Fibroblast of lung (primary cell): Measurements from ENCODE around the gene KLK4. TPM values are rescaled to one million over a fixed set of nuclear protein-coding genes. Genes with fewer than 3 reads are reported as not detected.

Experiments used
- DNase-seq, 2 donors: peaks; one replicate each; pipeline versions ENCODE4 v3.0.0 to v3.0.0-alpha.2; 2010; ENCODE audit warnings: low read depth in 2 of 2
- H2AFZ ChIP-seq: 2 replicates; pipeline ENCODE4 v1.5.1; 2012; ENCODE audit warnings: low read length, control low read depth, inconsistent platforms
- H3K27ac ChIP-seq: 2 replicates; pipeline ENCODE4 v1.5.1; 2011; ENCODE audit warnings: low read length, control low read depth; ENCODE audit not compliant: insufficient read depth
- H3K27me3 ChIP-seq: 2 replicates; pipeline ENCODE4 v1.5.1; 2011; ENCODE audit warnings: mild to moderate bottlenecking, low read length; ENCODE audit not compliant: control insufficient read depth, insufficient read depth
- H3K36me3 ChIP-seq: 2 replicates; pipeline ENCODE4 v1.5.1; 2011; ENCODE audit warnings: low read length; ENCODE audit not compliant: control insufficient read depth, insufficient read depth
- H3K4me1 ChIP-seq: 2 replicates; pipeline ENCODE4 v1.5.1; 2011; ENCODE audit warnings: low read length; ENCODE audit not compliant: control insufficient read depth, insufficient read depth; ENCODE audit errors: extremely low read depth
- H3K4me2 ChIP-seq: 2 replicates; pipeline ENCODE4 v1.5.1; 2011; ENCODE audit warnings: low read length, control low read depth; ENCODE audit not compliant: insufficient read depth; ENCODE audit errors: extremely low read depth
- H3K4me3 ChIP-seq, 4 experiments: fragments of 200-600 bp in 1 of 4; sonication (generic) in 1 of 4; replicated peaks in 1 of 4; 2 replicates each; pipeline ENCODE4 v1.5.1; 2011 to 2016; ENCODE audit warnings: low read length in 4 of 4, low read depth in 3 of 4, mild to moderate bottlenecking in 3 of 4, control low read depth in 2 of 4, inconsistent platforms in 1 of 4, mixed read lengths in 1 of 4; ENCODE audit not compliant: insufficient read depth in 1 of 4; ENCODE audit errors: control extremely low read depth in 1 of 4
- H3K79me2 ChIP-seq: 2 replicates; pipeline ENCODE4 v1.5.1; 2012; ENCODE audit warnings: mild to moderate bottlenecking, low read length, inconsistent platforms; ENCODE audit not compliant: control insufficient read depth, insufficient read depth
- H3K9ac ChIP-seq: 2 replicates; pipeline ENCODE4 v1.5.1; 2011; ENCODE audit warnings: mild to moderate bottlenecking, low read length, control low read depth; ENCODE audit not compliant: insufficient read depth
- H3K9me3 ChIP-seq: 2 replicates; pipeline ENCODE4 v1.5.1; 2012; ENCODE audit warnings: low read depth, low read length; ENCODE audit not compliant: control insufficient read depth, insufficient read depth
- H4K20me1 ChIP-seq: 2 replicates; pipeline ENCODE4 v1.5.1; 2011; ENCODE audit warnings: low read length; ENCODE audit not compliant: control insufficient read depth, insufficient read depth; ENCODE audit errors: extremely low read depth
- EZH2 ChIP-seq: IDR thresholded peaks from 2 replicates; pipeline ENCODE4 v1.5.1; 2012; ENCODE audit warnings: low read length, control low read depth, mild to moderate bottlenecking; ENCODE audit errors: missing control alignments
- polyA plus RNA-seq, 2 donors: library from polyadenylated mRNA; depleted of rRNA in 1 of 2; stranded (reverse) in 1 of 2; unstranded in 1 of 2; fragments of >200 nt; gene quantifications; 2 replicates each; pipeline ENCODE4 v1.2.1, GENCODE V29; 2011 to 2012; ENCODE audit warnings: missing spikeins in 1 of 2
- total RNA-seq: library from RNA; depleted of rRNA; stranded (reverse); fragments of >200 nt; gene quantifications from 2 replicates; pipeline ENCODE4 v1.2.1, GENCODE V29; 2014
- TF ChIP-seq, protein P1 (sequence below), 2 donors: IDR thresholded peaks in 1 of 2; conservative IDR thresholded peaks in 1 of 2; 1 replicate in 1 of 2; 2 replicates in 1 of 2; pipeline ENCODE4 v1.5.1; 2011 to 2012; ENCODE audit warnings: low read length in 2 of 2, control low read depth in 1 of 2, inconsistent platforms in 1 of 2, low read depth in 1 of 2, mild to moderate bottlenecking in 1 of 2

Gene KLK4
- total and polyA plus RNA-seq, 2 donors (not counting 1 experiment from before 2014, with no cell fraction given): not detected

DNA sequence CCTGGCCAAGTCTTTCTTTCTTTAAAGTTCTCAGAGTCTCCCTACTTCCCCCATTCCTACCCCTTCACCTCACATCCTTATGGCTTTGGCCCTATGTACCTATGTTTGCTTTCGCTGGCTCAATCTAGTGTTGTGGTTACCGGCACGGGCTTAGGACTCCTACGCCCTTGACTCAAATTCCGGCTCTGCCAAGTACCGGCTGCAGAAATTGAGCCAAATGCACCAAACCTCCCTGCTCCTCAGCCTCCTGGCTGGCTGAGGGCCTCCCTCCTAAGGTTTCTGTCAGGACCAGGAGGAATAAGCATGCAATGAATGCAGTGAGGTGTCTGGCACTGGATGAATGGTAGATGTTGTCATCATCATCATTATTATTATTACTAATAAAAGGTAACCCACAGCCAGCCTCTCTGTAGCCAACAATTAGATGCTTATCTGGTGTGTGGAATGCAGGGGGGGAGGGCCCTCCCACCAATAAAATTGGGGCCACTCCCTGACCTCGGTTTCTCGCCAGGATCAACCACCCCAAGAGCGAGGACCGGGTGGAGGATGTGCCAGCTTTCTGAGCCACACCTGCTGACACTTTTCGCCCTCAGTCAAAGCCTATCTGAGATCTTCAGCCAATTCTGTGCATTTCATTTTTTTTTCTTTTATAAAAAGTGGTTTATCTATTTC lies 21.0 kb upstream of the KLK4 start:
- Histone ChIP-seq H3K79me2 (no peaks in the 10 kb centered on the region), H3K9me3 (no peaks in the 10 kb centered on the region)

DNA sequence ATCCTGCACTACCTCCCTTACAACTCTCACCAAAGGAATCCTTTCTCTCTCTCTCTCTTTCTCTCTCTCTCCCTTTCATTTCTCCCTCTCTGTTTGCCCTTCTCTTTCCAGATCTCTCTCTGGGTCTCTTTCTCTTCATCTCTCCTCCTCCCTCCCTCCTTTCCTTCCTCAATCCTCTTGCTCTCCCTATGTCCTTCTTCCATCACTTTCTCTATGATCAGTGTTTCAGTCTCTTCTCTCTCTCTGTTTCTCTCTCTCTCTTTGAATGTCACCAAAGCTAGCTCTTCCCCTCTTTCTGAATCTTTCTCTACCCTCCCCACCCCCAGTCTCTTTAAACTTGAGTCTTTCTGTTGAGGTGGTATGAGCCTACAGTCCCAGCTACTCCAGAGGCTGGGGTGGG lies 19.8 kb upstream of the KLK4 start:
- H4K20me1 ChIP-seq: no peaks in the 10 kb centered on the region
- no peaks in the 10 kb centered on the region for H3K36me3 ChIP-seq
- no peaks in the 10 kb centered on the region for H3K79me2 ChIP-seq
- no peak overlapping the region for H3K4me2 ChIP-seq
- H3K9ac ChIP-seq: no peak overlapping the region
- no peak overlapping the region for H2AFZ ChIP-seq
- no peaks in the 10 kb centered on the region for H3K27me3 ChIP-seq
- no peak for TF ChIP-seq EZH2
- TF ChIP-seq, protein P1, sequence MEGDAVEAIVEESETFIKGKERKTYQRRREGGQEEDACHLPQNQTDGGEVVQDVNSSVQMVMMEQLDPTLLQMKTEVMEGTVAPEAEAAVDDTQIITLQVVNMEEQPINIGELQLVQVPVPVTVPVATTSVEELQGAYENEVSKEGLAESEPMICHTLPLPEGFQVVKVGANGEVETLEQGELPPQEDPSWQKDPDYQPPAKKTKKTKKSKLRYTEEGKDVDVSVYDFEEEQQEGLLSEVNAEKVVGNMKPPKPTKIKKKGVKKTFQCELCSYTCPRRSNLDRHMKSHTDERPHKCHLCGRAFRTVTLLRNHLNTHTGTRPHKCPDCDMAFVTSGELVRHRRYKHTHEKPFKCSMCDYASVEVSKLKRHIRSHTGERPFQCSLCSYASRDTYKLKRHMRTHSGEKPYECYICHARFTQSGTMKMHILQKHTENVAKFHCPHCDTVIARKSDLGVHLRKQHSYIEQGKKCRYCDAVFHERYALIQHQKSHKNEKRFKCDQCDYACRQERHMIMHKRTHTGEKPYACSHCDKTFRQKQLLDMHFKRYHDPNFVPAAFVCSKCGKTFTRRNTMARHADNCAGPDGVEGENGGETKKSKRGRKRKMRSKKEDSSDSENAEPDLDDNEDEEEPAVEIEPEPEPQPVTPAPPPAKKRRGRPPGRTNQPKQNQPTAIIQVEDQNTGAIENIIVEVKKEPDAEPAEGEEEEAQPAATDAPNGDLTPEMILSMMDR (conservative IDR thresholded peaks at IDR 0.05 in 1 of 2, IDR thresholded peaks at IDR 0.05 in 1 of 2; ENCODE audit: low read depth in 1 of 2, low read length in 2 of 2): no peak
- no peaks in the 10 kb centered on the region for H3K4me1 ChIP-seq
- H3K27ac ChIP-seq: no peak overlapping the region
- DNase-seq: no peak
- H3K4me3 ChIP-seq: no peak overlapping the region
- H3K9me3 ChIP-seq: no peaks in the 10 kb centered on the region

More for the DNA sequence above, 21.0 kb upstream of the KLK4 start:
- no peak overlapping the region for H3K27ac ChIP-seq
- no peak overlapping the region for H3K4me3 ChIP-seq
- DNase-seq: no peak
- no peaks in the 10 kb centered on the region for H3K27me3 ChIP-seq
- TF ChIP-seq EZH2: no peak
- TF ChIP-seq, protein P1 (conservative IDR thresholded peaks at IDR 0.05 in 1 of 2, IDR thresholded peaks at IDR 0.05 in 1 of 2; ENCODE audit: low read depth in 1 of 2, low read length in 2 of 2): no peak
- no peaks in the 10 kb centered on the region for H3K4me1 ChIP-seq
- H3K4me2 ChIP-seq: no peak overlapping the region
- no peak overlapping the region for H3K9ac ChIP-seq
- no peaks in the 10 kb centered on the region for H4K20me1 ChIP-seq
- H2AFZ ChIP-seq: no peak overlapping the region
- no peaks in the 10 kb centered on the region for H3K36me3 ChIP-seq

DNA sequence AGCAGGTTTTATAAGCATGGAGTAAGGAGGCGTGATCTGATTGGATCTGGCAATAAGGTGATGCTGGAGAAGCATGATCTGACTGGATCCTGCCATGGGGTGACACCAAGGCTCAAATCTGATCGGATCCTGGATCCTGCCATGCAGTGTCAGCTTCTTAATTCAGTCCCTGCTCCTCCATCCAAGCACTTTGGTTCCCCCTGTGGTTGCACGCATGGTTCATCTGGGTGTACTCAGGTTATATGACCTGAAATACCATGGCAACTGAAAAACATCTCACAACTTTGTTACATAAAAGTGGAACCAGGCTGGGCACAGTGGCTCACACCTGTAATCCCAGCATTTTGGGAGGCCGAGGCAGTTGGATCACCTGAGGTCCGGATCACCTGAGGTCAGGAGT lies 17.6 kb upstream of the KLK4 start:
- Histone ChIP-seq H2AFZ (no peak overlapping the region), H3K9me3 (no peaks in the 10 kb centered on the region), H3K36me3 (no peaks in the 10 kb centered on the region), H3K4me1 (no peaks in the 10 kb centered on the region), H3K4me2 (no peak overlapping the region), H3K4me3 (no peak overlapping the region), H3K27ac (no peak overlapping the region), H3K9ac (no peak overlapping the region), H3K79me2 (no peaks in the 10 kb centered on the region), H3K27me3 (no peaks in the 10 kb centered on the region), H4K20me1 (no peaks in the 10 kb centered on the region)
- DNase-seq: no peak
- TF ChIP-seq, protein P1 (conservative IDR thresholded peaks at IDR 0.05 in 1 of 2, IDR thresholded peaks at IDR 0.05 in 1 of 2; ENCODE audit: low read depth in 1 of 2, low read length in 2 of 2): no peak
- no peak for TF ChIP-seq EZH2
